H1 (cell line): ENCODE data around the gene EXO1.

Experiments used
- EP300 ChIP-seq, 2 experiments: IDR thresholded peaks; 1 replicate in 1 of 2; 2 replicates in 1 of 2; pipeline ENCODE4 v1.6.1; 2011 to 2012; ENCODE audit warnings: low read depth in 2 of 2, low read length in 2 of 2, mild to moderate bottlenecking in 2 of 2, borderline replicate concordance in 1 of 2, inconsistent platforms in 1 of 2, moderate library complexity in 1 of 2
- NRF1 ChIP-seq: IDR thresholded peaks from 2 replicates; pipeline ENCODE4 v1.6.1; 2011; ENCODE audit warnings: mild to moderate bottlenecking, low read depth, low read length, improper control_type of control experiment
- SRF ChIP-seq: IDR thresholded peaks from 2 replicates; pipeline ENCODE4 v1.6.1; 2011; ENCODE audit warnings: mild to moderate bottlenecking, low read depth, low read length, moderate library complexity
- YY1 ChIP-seq: IDR thresholded peaks from 2 replicates; pipeline ENCODE4 v1.6.1; 2011; ENCODE audit warnings: low read depth, mild to moderate bottlenecking, low read length
- TF ChIP-seq, protein P1 (sequence below), 3 experiments: IDR thresholded peaks; 1 replicate in 2 of 3; 2 replicates in 1 of 3; pipeline versions ENCODE4 v1.5.1 to v1.6.1; 2011; ENCODE audit warnings: low read length in 3 of 3, mild to moderate bottlenecking in 3 of 3, inconsistent platforms in 2 of 3, low read depth in 1 of 3, moderate library complexity in 1 of 3; ENCODE audit not compliant: insufficient read depth in 1 of 3; ENCODE audit errors: control extremely low read depth in 1 of 3
- TF ChIP-seq, protein P2 (sequence below): IDR thresholded peaks from 2 replicates; pipeline ENCODE4 v1.6.1; 2011; ENCODE audit warnings: low read depth, mild to moderate bottlenecking, low read length; ENCODE audit not compliant: insufficient read depth
- TF ChIP-seq, protein P3 (sequence below): IDR thresholded peaks from 2 replicates; pipeline ENCODE4 v1.6.1; 2012; ENCODE audit warnings: low read length, inconsistent platforms

DNA sequence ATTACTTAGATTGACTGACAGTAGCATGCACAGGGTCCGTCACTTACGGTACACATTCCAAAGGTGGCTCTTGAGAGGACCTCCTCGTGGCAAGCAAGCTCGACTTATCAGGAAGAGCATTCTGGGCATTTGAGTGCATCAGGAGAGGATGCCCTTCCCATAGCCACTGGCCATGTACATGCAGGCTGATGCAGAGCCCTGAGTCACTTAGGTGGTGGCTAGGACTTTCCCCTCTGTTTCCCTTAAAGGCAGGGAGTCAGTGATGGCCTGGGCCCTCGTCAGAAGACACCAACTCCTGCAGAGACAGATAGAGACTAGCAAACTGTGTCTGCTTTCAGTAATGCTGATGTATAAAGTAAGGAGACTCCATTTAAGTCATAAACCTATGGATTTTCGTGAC, 12.9 kb downstream of the EXO1 start:
- TF ChIP-seq, protein P1, sequence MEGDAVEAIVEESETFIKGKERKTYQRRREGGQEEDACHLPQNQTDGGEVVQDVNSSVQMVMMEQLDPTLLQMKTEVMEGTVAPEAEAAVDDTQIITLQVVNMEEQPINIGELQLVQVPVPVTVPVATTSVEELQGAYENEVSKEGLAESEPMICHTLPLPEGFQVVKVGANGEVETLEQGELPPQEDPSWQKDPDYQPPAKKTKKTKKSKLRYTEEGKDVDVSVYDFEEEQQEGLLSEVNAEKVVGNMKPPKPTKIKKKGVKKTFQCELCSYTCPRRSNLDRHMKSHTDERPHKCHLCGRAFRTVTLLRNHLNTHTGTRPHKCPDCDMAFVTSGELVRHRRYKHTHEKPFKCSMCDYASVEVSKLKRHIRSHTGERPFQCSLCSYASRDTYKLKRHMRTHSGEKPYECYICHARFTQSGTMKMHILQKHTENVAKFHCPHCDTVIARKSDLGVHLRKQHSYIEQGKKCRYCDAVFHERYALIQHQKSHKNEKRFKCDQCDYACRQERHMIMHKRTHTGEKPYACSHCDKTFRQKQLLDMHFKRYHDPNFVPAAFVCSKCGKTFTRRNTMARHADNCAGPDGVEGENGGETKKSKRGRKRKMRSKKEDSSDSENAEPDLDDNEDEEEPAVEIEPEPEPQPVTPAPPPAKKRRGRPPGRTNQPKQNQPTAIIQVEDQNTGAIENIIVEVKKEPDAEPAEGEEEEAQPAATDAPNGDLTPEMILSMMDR (IDR thresholded peaks at IDR 0.05; ENCODE audit: control extremely low read depth in 1 of 3, insufficient read depth in 1 of 3, low read depth in 1 of 3, low read length in 3 of 3): no peak
- TF ChIP-seq SRF (no peak), YY1 (no peak), NRF1 (no peak), EP300 (IDR thresholded peaks at IDR 0.05; ENCODE audit: borderline replicate concordance in 1 of 2, low read depth in 2 of 2, low read length in 2 of 2) (no peak)
- TF ChIP-seq, protein P2, sequence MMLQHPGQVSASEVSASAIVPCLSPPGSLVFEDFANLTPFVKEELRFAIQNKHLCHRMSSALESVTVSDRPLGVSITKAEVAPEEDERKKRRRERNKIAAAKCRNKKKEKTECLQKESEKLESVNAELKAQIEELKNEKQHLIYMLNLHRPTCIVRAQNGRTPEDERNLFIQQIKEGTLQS: no peak
- TF ChIP-seq, protein P3, sequence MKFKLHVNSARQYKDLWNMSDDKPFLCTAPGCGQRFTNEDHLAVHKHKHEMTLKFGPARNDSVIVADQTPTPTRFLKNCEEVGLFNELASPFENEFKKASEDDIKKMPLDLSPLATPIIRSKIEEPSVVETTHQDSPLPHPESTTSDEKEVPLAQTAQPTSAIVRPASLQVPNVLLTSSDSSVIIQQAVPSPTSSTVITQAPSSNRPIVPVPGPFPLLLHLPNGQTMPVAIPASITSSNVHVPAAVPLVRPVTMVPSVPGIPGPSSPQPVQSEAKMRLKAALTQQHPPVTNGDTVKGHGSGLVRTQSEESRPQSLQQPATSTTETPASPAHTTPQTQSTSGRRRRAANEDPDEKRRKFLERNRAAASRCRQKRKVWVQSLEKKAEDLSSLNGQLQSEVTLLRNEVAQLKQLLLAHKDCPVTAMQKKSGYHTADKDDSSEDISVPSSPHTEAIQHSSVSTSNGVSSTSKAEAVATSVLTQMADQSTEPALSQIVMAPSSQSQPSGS: no peak
